Natural killer cell (primary cell): ENCODE measurements around the gene HTR4. TPM values are rescaled to one million over a fixed set of nuclear protein-coding genes. Genes with fewer than 3 reads are reported as not detected.

Experiments used
- ATAC-seq, 3 donors: fragments of 150-1000 bp in 2 of 3; fragments of 200-7000 bp in 1 of 3; cut with Tn5 transposase; 1 replicate in 1 of 3; 2 replicates in 2 of 3; pipeline ENCODE4 v1.10.0; 2021; ENCODE audit warnings: mild to moderate bottlenecking in 2 of 3, moderate library complexity in 2 of 3
- DNase-seq, 2 donors: peaks; one replicate each; pipeline versions ENCODE4 v3.0.0 to v3.0.0-alpha.2; 2013 to 2021; ENCODE audit warnings: mixed read lengths in 1 of 2
- H3K27ac ChIP-seq: one replicate; pipeline ENCODE4 v1.5.1; 2013; ENCODE audit warnings: mild to moderate bottlenecking, low read length
- H3K27me3 ChIP-seq: one replicate; pipeline ENCODE4 v1.6.1; 2013; ENCODE audit warnings: low read length; ENCODE audit not compliant: control insufficient read depth, insufficient read depth
- H3K36me3 ChIP-seq: one replicate; pipeline ENCODE4 v1.6.1; 2013; ENCODE audit warnings: low read length; ENCODE audit not compliant: control insufficient read depth, insufficient read depth
- H3K4me1 ChIP-seq: one replicate; pipeline ENCODE4 v1.6.1; 2013; ENCODE audit warnings: low read length; ENCODE audit not compliant: control insufficient read depth, insufficient read depth
- H3K4me3 ChIP-seq: one replicate; pipeline ENCODE4 v1.5.1; 2013; ENCODE audit warnings: low read length
- H3K9me3 ChIP-seq: one replicate; pipeline ENCODE4 v1.6.1; 2013; ENCODE audit warnings: low read length; ENCODE audit not compliant: control insufficient read depth, insufficient read depth
- H3K27ac Mint-ChIP-seq, 2 donors: one replicate each; pipeline ENCODE4 v1.8.0; 2022; ENCODE audit warnings: mild to moderate bottlenecking in 2 of 2, mixed read lengths in 2 of 2, moderate library complexity in 1 of 2
- H3K27me3 Mint-ChIP-seq, 2 donors: one replicate each; pipeline ENCODE4 v1.8.0; 2022; ENCODE audit warnings: low read depth in 2 of 2, mixed read lengths in 2 of 2
- H3K36me3 Mint-ChIP-seq: one replicate; pipeline ENCODE4 v1.8.0; 2022; ENCODE audit warnings: mixed read lengths
- H3K4me1 Mint-ChIP-seq, 2 donors: one replicate each; pipeline ENCODE4 v1.8.0; 2022; ENCODE audit warnings: mixed read lengths in 2 of 2
- H3K4me3 Mint-ChIP-seq: one replicate; pipeline ENCODE4 v1.8.0; 2022; ENCODE audit warnings: mild to moderate bottlenecking, moderate library complexity, mixed read lengths
- H3K9me3 Mint-ChIP-seq, 2 donors: one replicate each; pipeline ENCODE4 v1.8.0; 2022; ENCODE audit warnings: mixed read lengths in 2 of 2
- CTCF ChIP-seq: fragments of 200-600 bp; IDR thresholded peaks from one replicate; pipeline ENCODE4 v1.8.0; 2022; ENCODE audit warnings: antibody characterized with exemption
- WGBS: methylation state at CpG from one replicate; pipeline ENCODE4 v1.1.7; 2013; ENCODE audit warnings: missing lambda C conversion rate; ENCODE audit not compliant: insufficient coverage; 5-methylcytosine and 5-hydroxymethylcytosine counted together
- intact Hi-C: fragments of 100-400 bp; cut with micrococcal nuclease; formaldehyde crosslinking; loops from one replicate; pipeline ENCODE4 v1.14.2; 2022
- total RNA-seq, 4 donors: library from RNA; stranded (reverse); fragments of 120-200 nt in 1 of 4; gene quantifications; one replicate each; pipeline versions ENCODE4 v1.2.3 to v1.2.4, GENCODE V29; 2013 to 2022

The HTR4 gene
- total RNA-seq, 3 donors from 2014 or later (not counting 1 experiment from before 2014, with no cell fraction given): not detected

- H3K4me1 ChIP-seq: no peaks in the 10 kb centered on the region
- H3K4me3 ChIP-seq: no peak overlapping the region
- no peaks in the 10 kb centered on the region for H3K27me3 Mint-ChIP-seq
- H3K4me3 Mint-ChIP-seq: no peak overlapping the region
- ATAC-seq: peak; percentile 79 to 85 (median 83)
- no peaks in the 10 kb centered on the region for H3K27me3 ChIP-seq
- peaks cover 0 to 5% of the 10 kb centered on the region in 2 donors for H3K4me1 Mint-ChIP-seq
- DNase-seq: peak in 1 of 2 donors; percentile 70
- no peak overlapping the region for H3K27ac ChIP-seq
- peaks cover 8% of the 10 kb centered on the region for H3K36me3 Mint-ChIP-seq
- peak overlapping the region in 1 of 2 donors; percentile 57 for H3K27ac Mint-ChIP-seq
- H3K9me3 Mint-ChIP-seq: no peaks in the 10 kb centered on the region
- H3K9me3 ChIP-seq: no peaks in the 10 kb centered on the region
- peaks cover 39% of the 10 kb centered on the region for H3K36me3 ChIP-seq
- intact Hi-C loops: loop anchor here (1.0 kb wide), 2 partner anchors 287 to 591 kb away; no protein-coding TSS in a partner anchor
- WGBS: 61% methylated on average over 5 of the region's 5 CpGs
- peak; percentile 85 for TF ChIP-seq CTCF
Measured at GRCh38 chr5:148443998-148444397, 210.3 kb downstream of the HTR4 start.

DNA sequence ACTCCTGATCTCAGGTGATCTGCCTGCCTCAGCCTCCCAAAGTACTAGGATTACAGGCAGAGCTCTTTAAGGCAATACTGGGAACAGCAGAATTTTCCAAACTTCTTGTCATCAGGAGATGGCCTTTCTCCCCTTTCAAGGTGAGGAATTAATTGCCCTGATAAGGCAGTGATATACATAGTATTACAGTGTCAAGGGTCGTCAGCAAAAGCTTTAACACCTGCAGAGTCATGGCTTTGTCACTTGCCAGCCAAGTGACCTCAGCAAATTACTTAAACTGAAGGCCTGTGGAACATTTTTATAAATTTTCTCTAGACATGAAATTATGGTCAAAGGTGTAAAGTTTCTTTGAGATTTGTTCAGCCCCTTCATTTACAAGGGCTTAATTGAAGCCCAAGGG, 211.1 kb downstream of the HTR4 start:
- ATAC-seq (no peak), DNase-seq (no peak)
- WGBS: 55% methylated on average over 1 of the region's 1 CpG
- no peaks in the 10 kb centered on the region for H3K4me1 ChIP-seq
- Mint-ChIP-seq H3K27me3 (no peaks in the 10 kb centered on the region), H3K36me3 (peaks cover 8% of the 10 kb centered on the region), H3K9me3 (no peaks in the 10 kb centered on the region), H3K4me1 (peaks cover 0 to 5% of the 10 kb centered on the region in 2 donors), H3K4me3 (no peak overlapping the region), H3K27ac (no peak overlapping the region)
- no peak overlapping the region for H3K4me3 ChIP-seq
- peaks cover 46% of the 10 kb centered on the region for H3K36me3 ChIP-seq
- no peak overlapping the region for H3K27ac ChIP-seq
- intact Hi-C loops: no loop called here
- TF ChIP-seq CTCF: no peak
- no peaks in the 10 kb centered on the region for H3K27me3 ChIP-seq
- H3K9me3 ChIP-seq: no peaks in the 10 kb centered on the region

- no peaks in the 10 kb centered on the region for H3K4me1 ChIP-seq
- ATAC-seq (no peak), DNase-seq (no peak)
- H3K27me3 Mint-ChIP-seq: no peaks in the 10 kb centered on the region
- peaks cover 81% of the 10 kb centered on the region for H3K36me3 ChIP-seq
- no peaks in the 10 kb centered on the region for H3K27me3 ChIP-seq
- H3K4me1 Mint-ChIP-seq: peaks cover 0 to 3% of the 10 kb centered on the region in 2 donors
- H3K4me3 ChIP-seq: no peak overlapping the region
- H3K4me3 Mint-ChIP-seq: no peak overlapping the region
- no peak overlapping the region for H3K27ac Mint-ChIP-seq
- no peaks in the 10 kb centered on the region for H3K9me3 ChIP-seq
- TF ChIP-seq CTCF: no peak
- no peaks in the 10 kb centered on the region for H3K9me3 Mint-ChIP-seq
- no peak overlapping the region for H3K27ac ChIP-seq
- intact Hi-C loops: no loop called here
- H3K36me3 Mint-ChIP-seq: peaks cover 8% of the 10 kb centered on the region
- 87% methylated on average over 2 of the region's 2 CpGs for WGBS
Measured at GRCh38 chr5:148438933-148439332, 215.4 kb downstream of the HTR4 start.

DNA sequence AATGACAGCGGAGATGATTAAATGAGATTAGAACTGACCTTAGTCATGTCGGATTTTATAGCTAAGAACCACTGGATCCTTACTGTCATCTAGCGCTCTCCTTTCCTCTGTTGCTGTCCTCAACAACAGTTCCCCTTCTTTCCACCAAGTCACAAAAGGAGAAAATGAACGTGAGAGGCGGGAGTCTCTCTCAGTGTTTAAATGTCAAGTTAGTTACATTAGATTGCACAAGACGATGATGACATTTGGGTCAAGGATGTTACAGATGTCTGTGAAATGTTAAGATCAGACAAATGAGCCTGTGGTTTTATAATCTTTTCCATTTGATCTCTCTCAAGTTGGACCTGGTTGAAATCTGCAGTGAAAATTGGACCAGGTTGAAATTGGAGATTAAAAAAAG, 217.1 kb downstream of the HTR4 start:
- 79% methylated on average over 6 of the region's 6 CpGs for WGBS
- DNase-seq (no peak), ATAC-seq (peak in 1 of 3 donors; percentile 54)
- H3K27me3 Mint-ChIP-seq: no peaks in the 10 kb centered on the region
- H3K9me3 Mint-ChIP-seq: no peaks in the 10 kb centered on the region
- Histone ChIP-seq H3K4me1 (no peaks in the 10 kb centered on the region), H3K27me3 (no peaks in the 10 kb centered on the region), H3K36me3 (peaks cover 81% of the 10 kb centered on the region), H3K9me3 (no peaks in the 10 kb centered on the region), H3K4me3 (no peak overlapping the region), H3K27ac (no peak overlapping the region)
- peak overlapping the region in 1 of 2 donors; percentile 35 for H3K27ac Mint-ChIP-seq
- no peak for TF ChIP-seq CTCF
- intact Hi-C loops: no loop called here
- no peaks in the 10 kb centered on the region for H3K4me1 Mint-ChIP-seq
- H3K36me3 Mint-ChIP-seq: peaks cover 8% of the 10 kb centered on the region
- no peak overlapping the region for H3K4me3 Mint-ChIP-seq
